Cerebellar nuclear complex (tissue), 1 donor: ENCODE results near the gene RUFY3.
"Not testable (repeated sequence)": the region's sequence is repeated elsewhere in the genome, so short reads cannot be mapped to it uniquely, and the experiment has no call there.

ENCODE experiments used
- DNase-seq, 2 experiments: peaks; one replicate each; lab custom pipeline; 2025; lab: John Stamatoyannopoulos, UW

Gene RUFY3

DNA sequence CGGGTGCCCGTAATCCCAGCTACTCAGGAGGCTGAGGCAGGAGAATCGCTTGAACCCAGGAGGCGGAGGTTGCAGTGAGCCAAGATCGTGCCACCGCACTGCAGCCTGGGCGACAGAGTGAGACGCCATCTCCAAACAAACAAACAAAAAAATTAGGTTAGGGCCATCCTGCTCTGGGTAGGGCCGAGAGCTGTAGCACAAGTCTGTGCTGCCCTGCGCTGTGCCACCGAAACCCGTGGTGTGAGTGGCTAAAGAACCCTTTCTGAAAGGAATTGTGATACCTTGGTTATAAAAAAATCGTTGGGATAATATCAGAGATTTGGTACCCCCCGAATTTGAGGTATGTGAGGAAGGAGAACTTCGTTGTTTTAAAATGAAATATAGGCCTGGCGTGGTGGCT lies 118.9 kb downstream of the RUFY3 start:
- not testable (repeated sequence) for DNase-seq

DNA sequence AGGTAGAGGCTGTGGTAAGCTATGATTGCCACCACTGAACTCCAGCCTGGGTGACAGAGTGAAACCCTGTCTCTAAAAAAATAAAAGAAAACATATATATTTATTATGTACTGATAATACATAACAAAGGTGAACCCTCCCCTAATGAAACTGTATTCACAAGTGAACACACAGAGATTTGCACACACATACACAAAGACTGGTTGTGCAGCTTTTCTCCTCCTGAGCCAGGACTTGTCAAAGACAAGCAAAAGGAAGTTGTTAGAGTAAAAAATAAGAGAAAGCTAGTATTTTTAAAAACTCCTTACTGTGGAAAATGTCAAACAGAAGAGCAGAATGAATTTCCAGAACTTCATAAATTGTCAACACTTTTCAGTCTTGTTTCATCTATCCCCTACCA lies 119.4 kb downstream of the RUFY3 start:
- DNase-seq, result no peak

DNA sequence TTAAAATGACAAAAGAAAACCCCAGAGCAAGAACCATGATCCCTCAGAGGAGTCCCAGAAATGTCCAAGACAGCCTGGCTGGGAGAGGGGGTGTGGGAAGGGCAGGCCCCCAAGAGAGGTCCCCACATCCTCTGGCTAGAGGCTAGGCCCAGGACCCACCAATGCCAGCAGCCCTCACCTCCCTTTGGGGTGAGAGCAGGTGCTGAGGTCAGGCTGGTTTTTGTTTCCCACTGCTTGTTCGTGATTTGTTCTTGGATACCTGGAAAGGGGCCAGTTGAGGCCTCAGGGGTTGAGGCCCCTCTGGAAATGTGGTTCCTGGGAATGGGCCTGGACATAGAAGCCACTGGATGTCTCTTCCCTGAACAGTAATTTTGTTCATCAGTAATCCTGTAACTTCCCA lies 120.2 kb downstream of the RUFY3 start:
- DNase-seq, result no peak

DNA sequence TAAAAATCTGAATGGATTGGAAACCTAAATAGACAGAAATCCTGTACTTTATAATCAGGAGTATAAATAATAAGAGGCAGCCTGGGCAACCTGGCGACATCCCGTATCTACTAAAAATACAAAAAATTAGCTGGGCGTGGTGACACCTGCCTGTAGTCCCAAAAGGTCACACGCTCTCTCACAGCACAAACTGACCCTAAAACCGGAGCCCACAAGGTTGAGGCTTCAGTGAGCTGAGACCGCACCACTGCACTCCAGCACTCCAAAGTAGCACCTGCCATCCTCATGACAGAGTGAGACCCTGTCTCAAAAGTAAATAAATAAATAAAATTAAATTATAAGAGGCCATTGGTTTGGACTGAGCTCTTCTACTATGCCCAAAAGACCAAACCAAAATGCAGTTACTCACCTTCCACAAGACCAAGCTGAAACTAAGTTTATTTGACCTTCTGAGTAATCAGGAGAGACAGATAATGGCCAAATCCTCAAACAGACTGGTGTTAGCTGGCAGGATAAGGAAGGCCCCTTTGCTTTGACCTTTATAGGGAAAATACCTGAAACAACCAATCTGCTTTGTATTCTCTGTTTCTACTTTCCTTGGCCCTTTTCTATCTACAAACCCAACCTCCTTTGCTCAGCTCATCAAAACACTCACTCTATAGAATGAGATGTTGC lies 121.1 kb downstream of the RUFY3 start:
- no peak for DNase-seq

GRCh38 chr4:70844180-70844579 lies 122.4 kb downstream of the RUFY3 start:
- no peak for DNase-seq

DNA sequence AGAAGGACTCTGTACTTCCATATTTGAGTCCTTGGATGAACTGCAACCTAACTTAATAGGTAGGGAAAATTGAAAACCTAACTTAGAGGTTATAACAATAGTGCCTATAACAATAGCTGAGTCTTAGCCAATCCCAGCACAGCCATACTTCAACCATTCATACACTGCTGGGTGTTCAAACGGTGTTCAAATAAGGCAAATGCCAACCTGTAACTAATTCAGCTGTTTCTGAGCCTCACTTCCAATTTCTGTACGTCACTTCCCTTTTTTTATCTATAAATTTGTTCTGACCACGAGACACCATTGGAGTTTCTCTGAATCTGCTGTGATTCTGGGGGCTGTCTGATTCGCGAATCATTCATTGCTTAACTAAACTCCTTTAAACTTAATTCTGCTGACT lies 127.5 kb downstream of the RUFY3 start:
- DNase-seq, result no peak

DNA sequence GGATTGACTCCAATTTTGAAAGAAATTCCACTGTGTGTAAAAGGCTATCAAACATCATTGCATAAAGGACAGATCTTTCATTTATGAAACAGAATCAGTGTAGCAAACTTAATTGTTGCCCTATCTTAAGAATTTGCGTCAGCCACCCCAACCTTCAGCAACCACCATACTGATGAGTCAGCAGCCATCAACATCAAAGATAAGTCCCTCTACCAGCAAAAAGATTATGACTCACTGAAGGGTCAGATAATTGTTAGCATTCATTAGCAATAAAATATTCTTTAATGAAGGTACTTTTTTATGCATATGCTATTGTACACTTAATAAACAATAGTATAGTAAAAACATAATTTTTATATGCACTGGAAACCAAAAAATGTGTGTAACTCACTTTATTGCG lies 133.7 kb downstream of the RUFY3 start:
- no peak for DNase-seq
